ENCODE measurements around the gene UFD1.

DNA sequence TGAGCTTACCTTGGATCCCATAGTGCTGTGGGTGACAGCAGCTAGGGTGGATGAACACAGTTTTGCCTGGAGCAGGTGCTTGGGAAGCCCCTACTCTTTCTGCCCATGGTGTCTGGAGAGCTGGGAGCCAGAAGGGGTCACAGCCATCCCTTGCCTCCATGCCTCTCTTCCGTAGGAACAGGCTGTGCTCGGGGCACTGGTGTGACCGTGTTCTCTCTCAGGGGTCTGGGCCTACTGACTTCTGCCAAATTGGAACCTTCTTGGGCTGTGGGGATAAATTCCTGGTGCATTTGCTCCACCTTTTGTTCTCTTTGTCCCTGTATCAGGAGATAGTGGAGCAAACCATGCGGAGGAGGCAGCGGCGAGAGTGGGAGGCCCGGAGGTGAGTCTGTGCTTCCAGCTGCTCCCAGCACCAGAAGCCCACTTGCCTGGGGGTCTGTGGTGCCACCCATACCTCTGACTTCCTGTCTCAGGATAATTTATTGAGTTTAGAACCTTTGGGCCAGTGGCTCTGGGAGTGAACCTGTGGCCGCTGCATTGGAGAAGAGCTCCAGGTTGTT, 15.1 kb upstream of the UFD1 start:
- TF ChIP-seq, protein P1, sequence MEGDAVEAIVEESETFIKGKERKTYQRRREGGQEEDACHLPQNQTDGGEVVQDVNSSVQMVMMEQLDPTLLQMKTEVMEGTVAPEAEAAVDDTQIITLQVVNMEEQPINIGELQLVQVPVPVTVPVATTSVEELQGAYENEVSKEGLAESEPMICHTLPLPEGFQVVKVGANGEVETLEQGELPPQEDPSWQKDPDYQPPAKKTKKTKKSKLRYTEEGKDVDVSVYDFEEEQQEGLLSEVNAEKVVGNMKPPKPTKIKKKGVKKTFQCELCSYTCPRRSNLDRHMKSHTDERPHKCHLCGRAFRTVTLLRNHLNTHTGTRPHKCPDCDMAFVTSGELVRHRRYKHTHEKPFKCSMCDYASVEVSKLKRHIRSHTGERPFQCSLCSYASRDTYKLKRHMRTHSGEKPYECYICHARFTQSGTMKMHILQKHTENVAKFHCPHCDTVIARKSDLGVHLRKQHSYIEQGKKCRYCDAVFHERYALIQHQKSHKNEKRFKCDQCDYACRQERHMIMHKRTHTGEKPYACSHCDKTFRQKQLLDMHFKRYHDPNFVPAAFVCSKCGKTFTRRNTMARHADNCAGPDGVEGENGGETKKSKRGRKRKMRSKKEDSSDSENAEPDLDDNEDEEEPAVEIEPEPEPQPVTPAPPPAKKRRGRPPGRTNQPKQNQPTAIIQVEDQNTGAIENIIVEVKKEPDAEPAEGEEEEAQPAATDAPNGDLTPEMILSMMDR (IDR thresholded peaks at IDR 0.05) = no peak
- TF ChIP-seq POLR2A (IDR thresholded peaks at IDR 0.05) = no peak
